Measurements from ENCODE around the gene SMAD2. TPM values are rescaled to one million over a fixed set of nuclear protein-coding genes. Genes with fewer than 3 reads are reported as not detected.

Gene SMAD2
- total RNA-seq, 1 experiment from 2014 or later: 97.0 TPM

GRCh38 chr18:47838396-47838795, 92.1 kb downstream of the SMAD2 start:
- CTCF ChIA-PET: no interaction called here

GRCh38 chr18:47832348-47832747, 98.1 kb downstream of the SMAD2 start:
- H3K4me2 ChIP-seq: no peak overlapping the region
- ChIA-PET CTCF (no interaction called here), POLR2A (ENCODE audit: unreplicated experiment) (no interaction called here)
- no peak for DNase-seq
- H3K27me3 ChIP-seq (ENCODE audit: insufficient read depth, low read depth): no peaks in the 10 kb centered on the region
- no peak overlapping the region for H2AFZ ChIP-seq
- H3K27ac ChIP-seq: no peak overlapping the region
- no peaks in the 10 kb centered on the region for H3K9me3 ChIP-seq (ENCODE audit: insufficient read depth, low read depth)
- H3K79me2 ChIP-seq (ENCODE audit: low read depth): no peaks in the 10 kb centered on the region
- H3K9me2 ChIP-seq (ENCODE audit: insufficient read depth): no peaks in the 10 kb centered on the region
- no peaks in the 10 kb centered on the region for H4K20me1 ChIP-seq (ENCODE audit: insufficient read depth)
- no peak overlapping the region for H3K4me3 ChIP-seq
- BruUV-seq (replicated peaks): no TSS peak
- H3F3A ChIP-seq (ENCODE audit: insufficient read depth, low read depth): no peaks in the 10 kb centered on the region
- TF ChIP-seq CTCF (conservative IDR thresholded peaks at IDR 0.05) (no peak), EZH2 (IDR thresholded peaks at IDR 0.05; ENCODE audit: low read depth) (no peak)
- peaks cover 3% of the 10 kb centered on the region for H3K36me3 ChIP-seq (ENCODE audit: low read depth)
- intact Hi-C loops (cut with micrococcal nuclease; ENCODE audit: unreplicated experiment): no loop called here
- H3K4me1 ChIP-seq (replicated peaks; ENCODE audit: insufficient read depth): no peaks in the 10 kb centered on the region

More at GRCh38 chr18:47838396-47838795, 92.1 kb downstream of the SMAD2 start:
- intact Hi-C loops (cut with micrococcal nuclease; ENCODE audit: unreplicated experiment): no loop called here
- Histone ChIP-seq H3K4me1 (replicated peaks; ENCODE audit: insufficient read depth) (no peaks in the 10 kb centered on the region), H2AFZ (no peak overlapping the region), H3K27ac (no peak overlapping the region), H3K4me3 (no peak overlapping the region), H4K20me1 (ENCODE audit: insufficient read depth) (no peaks in the 10 kb centered on the region), H3K9me2 (ENCODE audit: insufficient read depth) (no peaks in the 10 kb centered on the region), H3K4me2 (no peak overlapping the region), H3K9me3 (ENCODE audit: insufficient read depth, low read depth) (no peaks in the 10 kb centered on the region), H3K79me2 (ENCODE audit: low read depth) (no peaks in the 10 kb centered on the region), H3K36me3 (ENCODE audit: low read depth) (0 out of 2 replicates have a peak, but pooled peaks cover 23% of the 10 kb centered on the region), H3K27me3 (ENCODE audit: insufficient read depth, low read depth) (no peaks in the 10 kb centered on the region), H3F3A (ENCODE audit: insufficient read depth, low read depth) (no peaks in the 10 kb centered on the region)
- TF ChIP-seq CTCF (conservative IDR thresholded peaks at IDR 0.05): no peak
- TF ChIP-seq EZH2 (IDR thresholded peaks at IDR 0.05; ENCODE audit: low read depth): no peak
- no TSS peak for BruUV-seq (replicated peaks)
- DNase-seq: no peak
- POLR2A ChIA-PET (ENCODE audit: unreplicated experiment): no interaction called here

GRCh38 chr18:47831351-47831750, 99.1 kb downstream of the SMAD2 start:
- Histone ChIP-seq H3K27ac (no peak overlapping the region), H2AFZ (no peak overlapping the region), H3K9me3 (ENCODE audit: insufficient read depth, low read depth) (no peaks in the 10 kb centered on the region), H3K27me3 (ENCODE audit: insufficient read depth, low read depth) (no peaks in the 10 kb centered on the region), H3K9me2 (ENCODE audit: insufficient read depth) (no peaks in the 10 kb centered on the region), H3K4me1 (replicated peaks; ENCODE audit: insufficient read depth) (no peaks in the 10 kb centered on the region), H3K36me3 (ENCODE audit: low read depth) (peaks cover 3% of the 10 kb centered on the region), H3K4me3 (no peak overlapping the region), H3K4me2 (no peak overlapping the region), H3F3A (ENCODE audit: insufficient read depth, low read depth) (no peaks in the 10 kb centered on the region), H4K20me1 (ENCODE audit: insufficient read depth) (no peaks in the 10 kb centered on the region), H3K79me2 (ENCODE audit: low read depth) (no peaks in the 10 kb centered on the region)
- TF ChIP-seq CTCF (conservative IDR thresholded peaks at IDR 0.05) (no peak), EZH2 (IDR thresholded peaks at IDR 0.05; ENCODE audit: low read depth) (no peak)
- no TSS peak for BruUV-seq (replicated peaks)
- intact Hi-C loops (cut with micrococcal nuclease; ENCODE audit: unreplicated experiment): no loop called here
- no peak for DNase-seq
- POLR2A ChIA-PET (ENCODE audit: unreplicated experiment): no interaction called here
- CTCF ChIA-PET: no interaction called here
